T-helper 2 cell (primary cell): Measurements from ENCODE around the gene DHH.
A peak's percentile ranks its signal among the peaks of the same experiment; 100 is the strongest.
"Not testable (repeated sequence)": the region's sequence is repeated elsewhere in the genome, so short reads cannot be mapped to it uniquely, and the experiment has no call there.

Experiments used
- DNase-seq, 5 experiments: peaks; one replicate each; pipeline versions ENCODE4 v3.0.0 to v3.0.0-alpha.2; 2012 to 2022

DHH gene

GRCh38 chr12:49068879-49069506 is 25.6 kb downstream of the DHH start:
- no peak for DNase-seq

- no peak for DNase-seq
Measured at GRCh38 chr12:49066120-49066519, 28.5 kb downstream of the DHH start.

- DNase-seq = no peak
Measured at GRCh38 chr12:49064767-49065152, 29.8 kb downstream of the DHH start.

- not testable (repeated sequence) for DNase-seq
Measured at GRCh38 chr12:49061916-49062315, 32.7 kb downstream of the DHH start.

GRCh38 chr12:49061157-49061650 is 33.4 kb downstream of the DHH start:
- no peak for DNase-seq

- DNase-seq = peak; percentile 68 to 99 (median 85)
Measured at GRCh38 chr12:49060237-49061156, 34.1 kb downstream of the DHH start, which contains the start of gene KMT2D. TSS of gene KMT2D (minus strand) at chr12:49060794. CDS start at chr12:49055324, 5,470 bp downstream.

- DNase-seq = peak in 1 of 5 experiments; percentile 37
Measured at GRCh38 chr12:49059299-49060171, 35.1 kb downstream of the DHH start.

- DNase-seq = no peak
Measured at GRCh38 chr12:49059045-49059298, 35.6 kb downstream of the DHH start.

GRCh38 chr12:49058366-49059044 is 36.1 kb downstream of the DHH start:
- no peak for DNase-seq

GRCh38 chr12:49057888-49058287 is 36.7 kb downstream of the DHH start:
- DNase-seq = no peak

- DNase-seq = peak in 4 of 5 experiments; percentile 10 to 77 (median 40)
Measured at GRCh38 chr12:49055978-49056754, 38.4 kb downstream of the DHH start.

GRCh38 chr12:49055092-49055491 is 39.5 kb downstream of the DHH start:
- no peak for DNase-seq

GRCh38 chr12:49054524-49054923 is 40.1 kb downstream of the DHH start:
- DNase-seq = no peak

- DNase-seq = no peak
Measured at GRCh38 chr12:49054096-49054495, 40.5 kb downstream of the DHH start.

GRCh38 chr12:49052451-49053208 is 42.0 kb downstream of the DHH start:
- DNase-seq = no peak

GRCh38 chr12:49051777-49052438 is 42.7 kb downstream of the DHH start:
- DNase-seq = no peak

GRCh38 chr12:49051373-49051764 is 43.2 kb downstream of the DHH start:
- no peak for DNase-seq

- DNase-seq = no peak
Measured at GRCh38 chr12:49050507-49051372, 43.9 kb downstream of the DHH start.

GRCh38 chr12:49049566-49050224 is 44.9 kb downstream of the DHH start:
- DNase-seq = no peak
